ENCODE data around the gene PRICKLE4.

GRCh38 chr6:41799559-41799911, 19.0 kb downstream of the PRICKLE4 start:
- TF ChIP-seq EGR1 (IDR thresholded peaks at IDR 0.05; ENCODE audit: borderline replicate concordance, low read depth, low read length): no peak
- no peak for TF ChIP-seq CTCF (IDR thresholded peaks at IDR 0.05; ENCODE audit: control extremely low read depth in 1 of 3, insufficient read depth in 1 of 3, low read depth in 1 of 3, low read length in 3 of 3)
